Measurements from ENCODE around the gene PHKB. TPM values are rescaled to one million over a fixed set of nuclear protein-coding genes. Genes with fewer than 3 reads are reported as not detected.
A peak's percentile ranks its signal among the peaks of the same experiment; 100 is the strongest.

Gene PHKB
- total RNA-seq, 1 experiment from 2014 or later: 59.6 TPM

DNA sequence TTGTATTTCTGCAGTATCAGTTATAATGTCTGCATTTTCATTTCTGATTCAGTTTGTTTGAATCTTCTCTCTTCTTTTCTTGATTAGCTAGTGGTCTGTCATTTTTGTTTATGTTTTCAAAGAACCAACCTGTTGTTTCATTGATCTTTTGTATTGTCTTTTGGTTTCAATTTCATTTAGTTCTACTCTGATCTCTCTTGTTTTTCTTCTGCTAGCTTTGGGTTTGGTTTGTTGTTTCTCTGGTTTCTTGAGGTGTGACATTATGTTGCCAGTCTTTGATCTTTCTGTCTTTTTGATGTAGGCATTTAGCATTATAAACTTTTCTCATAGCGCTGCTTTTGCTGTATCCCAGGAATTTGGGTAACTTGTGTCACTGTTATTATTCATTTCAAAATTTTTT is 107.2 kb downstream of the PHKB start:
- DNase-seq (ENCODE audit: low spot score): no peak

DNA sequence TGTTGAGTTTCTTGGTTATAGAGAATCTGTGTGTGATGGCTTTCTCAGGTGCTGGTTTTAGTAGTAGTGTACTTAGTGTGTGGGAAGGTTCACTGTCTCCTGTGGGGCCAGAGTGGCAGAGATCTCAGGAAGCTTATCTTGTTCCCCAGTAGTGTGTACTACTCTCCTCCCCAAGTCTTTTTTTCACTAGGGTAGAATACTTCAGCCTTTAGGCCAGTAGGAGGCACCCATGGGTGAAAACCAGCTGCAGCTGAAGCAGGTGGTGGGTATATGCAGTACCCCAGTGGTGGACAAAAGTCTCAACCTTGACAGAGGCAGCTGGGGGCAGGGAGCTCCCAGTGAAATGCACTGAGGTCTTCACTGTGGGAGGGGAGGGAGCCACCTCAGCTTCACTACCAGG is 109.9 kb downstream of the PHKB start:
- no peak for DNase-seq (ENCODE audit: low spot score)

DNA sequence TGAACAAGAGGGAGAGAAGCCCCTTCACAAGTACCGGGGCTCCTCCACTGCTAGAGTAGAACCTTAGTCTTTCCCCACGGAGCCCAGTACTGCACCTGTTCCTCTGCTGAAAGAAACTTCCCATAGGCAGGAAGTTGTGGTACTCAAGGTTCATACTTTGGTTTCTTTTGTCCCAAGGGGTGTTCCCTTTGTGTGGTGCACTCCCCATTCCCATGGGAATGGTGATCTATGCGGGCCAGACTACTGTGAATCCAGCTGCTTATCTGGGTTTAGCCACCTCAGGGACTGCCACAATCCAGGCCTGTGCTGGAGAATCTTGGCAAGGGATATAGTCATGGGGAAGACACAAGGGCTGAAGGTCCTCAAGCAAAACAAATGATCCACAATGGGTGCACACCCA is 110.6 kb downstream of the PHKB start:
- no peak for DNase-seq (ENCODE audit: low spot score)

DNA sequence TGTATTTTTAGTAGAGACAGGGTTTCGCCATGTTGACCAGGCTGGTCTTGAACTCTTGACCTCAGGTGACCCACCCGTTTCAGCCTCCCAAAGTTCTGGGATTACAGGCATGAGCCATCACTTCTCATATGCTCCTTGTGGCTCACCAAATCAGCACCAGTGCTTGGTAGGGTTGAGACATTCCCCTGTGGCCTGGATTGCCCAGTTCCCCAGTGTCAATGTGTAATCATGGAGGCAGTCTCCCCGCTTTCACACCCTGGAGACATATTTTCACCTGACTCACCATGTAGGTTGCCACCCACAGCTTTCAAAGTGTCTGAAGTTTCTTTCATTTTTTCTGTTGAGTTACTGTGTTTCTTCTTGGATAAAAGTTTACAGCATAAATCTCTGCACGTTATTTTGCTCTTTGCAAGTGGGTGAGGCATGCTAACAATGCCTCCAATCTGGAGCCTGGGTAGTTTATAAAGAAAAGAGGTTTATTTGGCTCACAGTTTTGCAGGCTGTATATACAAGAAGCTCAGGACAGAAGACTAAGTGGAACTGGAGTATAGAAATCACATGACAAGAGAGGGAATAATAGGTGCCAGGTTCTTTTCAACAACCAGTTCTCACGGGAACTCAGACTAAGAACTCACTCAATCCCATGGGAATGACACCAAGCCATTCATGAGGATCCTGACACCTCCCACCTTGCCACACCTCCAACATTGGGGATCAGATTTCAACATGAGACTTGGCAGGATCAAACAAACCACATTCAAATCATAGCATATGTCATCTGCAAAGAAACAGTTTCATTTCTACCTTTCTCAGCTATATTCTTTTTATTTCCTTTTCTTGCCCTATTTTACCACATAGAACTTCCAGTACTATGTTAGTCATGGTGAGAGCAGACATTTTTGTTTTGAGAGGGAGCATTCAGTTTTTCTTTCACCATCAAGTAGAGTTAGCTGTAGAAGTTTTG is 113.2 kb downstream of the PHKB start:
- peak; percentile 46 for DNase-seq (ENCODE audit: low spot score)

DNA sequence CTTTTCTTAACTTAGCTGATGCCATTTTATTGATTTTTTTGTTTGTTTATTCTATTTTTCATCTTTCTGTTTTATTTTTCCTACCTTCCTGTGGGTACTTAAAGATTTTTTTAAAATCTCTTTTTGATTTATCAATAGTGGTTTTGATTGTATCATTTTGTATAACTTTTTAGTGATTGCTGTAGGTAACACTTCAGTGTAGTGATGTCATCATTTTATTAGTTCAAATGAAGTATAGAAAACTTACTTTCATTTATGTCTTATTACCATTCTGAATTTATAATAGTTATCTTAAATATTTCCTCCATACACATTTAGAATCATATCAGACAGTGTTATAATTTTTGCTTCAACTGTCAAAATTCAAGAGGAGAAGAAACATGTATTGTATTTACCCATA is 115.9 kb downstream of the PHKB start:
- DNase-seq (ENCODE audit: low spot score): no peak

DNA sequence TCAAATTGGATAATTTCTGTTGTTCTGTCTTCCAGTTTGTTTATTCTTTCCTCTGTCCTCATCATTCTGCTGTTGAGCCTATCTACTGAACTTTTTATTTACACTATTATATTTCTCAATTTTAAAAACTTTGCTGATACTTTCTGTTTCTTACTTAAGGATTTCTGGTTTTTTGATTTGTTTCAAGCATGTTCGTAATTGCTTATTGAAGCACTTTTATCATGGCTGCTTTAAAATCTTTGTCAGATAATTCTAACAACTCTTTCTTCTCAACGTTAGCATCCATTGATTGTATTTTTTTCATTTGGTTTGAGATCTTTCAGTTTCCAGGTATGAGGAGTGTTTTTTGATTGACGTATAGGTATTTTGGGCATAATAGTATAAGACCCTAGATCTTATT is 116.9 kb downstream of the PHKB start:
- DNase-seq (ENCODE audit: low spot score): no peak

DNA sequence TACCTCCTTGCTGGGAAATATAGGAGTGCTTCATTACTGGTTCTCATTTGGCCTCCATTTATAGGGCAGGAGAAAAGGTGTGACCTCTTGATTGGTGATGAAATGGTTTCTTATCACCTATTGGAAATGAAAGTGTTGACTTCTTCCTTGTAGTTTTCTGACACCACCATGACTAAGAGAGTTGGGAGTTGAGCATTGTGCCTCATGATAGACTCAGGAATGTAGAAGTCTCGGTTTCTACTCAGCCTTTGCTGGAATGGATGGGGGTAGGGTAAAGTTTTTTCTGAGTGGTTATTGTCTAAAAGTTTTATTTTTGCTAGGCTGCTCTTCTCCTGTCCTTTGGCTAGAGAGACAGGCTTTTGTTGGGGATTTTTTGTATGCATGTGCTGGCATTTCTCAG is 117.4 kb downstream of the PHKB start:
- DNase-seq (ENCODE audit: low spot score): no peak

DNA sequence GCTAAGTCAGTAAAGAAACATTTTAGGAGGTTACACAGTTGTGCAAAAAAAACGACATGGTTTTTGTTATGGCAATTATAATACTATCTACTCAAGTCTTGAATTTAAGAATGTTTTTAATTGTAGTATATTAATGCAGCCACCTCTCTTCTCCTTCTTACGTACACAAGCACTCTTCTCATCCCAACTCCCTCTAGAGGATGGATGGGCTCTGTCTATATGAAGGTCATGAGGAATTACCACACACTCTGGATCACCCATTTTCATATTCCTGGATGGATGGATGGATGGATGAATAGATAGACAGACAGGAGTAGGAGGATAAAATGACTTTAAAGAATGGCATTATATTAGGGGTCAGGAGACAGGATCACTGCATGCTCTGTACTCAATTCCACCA is 120.0 kb downstream of the PHKB start:
- no peak for DNase-seq (ENCODE audit: low spot score)

DNA sequence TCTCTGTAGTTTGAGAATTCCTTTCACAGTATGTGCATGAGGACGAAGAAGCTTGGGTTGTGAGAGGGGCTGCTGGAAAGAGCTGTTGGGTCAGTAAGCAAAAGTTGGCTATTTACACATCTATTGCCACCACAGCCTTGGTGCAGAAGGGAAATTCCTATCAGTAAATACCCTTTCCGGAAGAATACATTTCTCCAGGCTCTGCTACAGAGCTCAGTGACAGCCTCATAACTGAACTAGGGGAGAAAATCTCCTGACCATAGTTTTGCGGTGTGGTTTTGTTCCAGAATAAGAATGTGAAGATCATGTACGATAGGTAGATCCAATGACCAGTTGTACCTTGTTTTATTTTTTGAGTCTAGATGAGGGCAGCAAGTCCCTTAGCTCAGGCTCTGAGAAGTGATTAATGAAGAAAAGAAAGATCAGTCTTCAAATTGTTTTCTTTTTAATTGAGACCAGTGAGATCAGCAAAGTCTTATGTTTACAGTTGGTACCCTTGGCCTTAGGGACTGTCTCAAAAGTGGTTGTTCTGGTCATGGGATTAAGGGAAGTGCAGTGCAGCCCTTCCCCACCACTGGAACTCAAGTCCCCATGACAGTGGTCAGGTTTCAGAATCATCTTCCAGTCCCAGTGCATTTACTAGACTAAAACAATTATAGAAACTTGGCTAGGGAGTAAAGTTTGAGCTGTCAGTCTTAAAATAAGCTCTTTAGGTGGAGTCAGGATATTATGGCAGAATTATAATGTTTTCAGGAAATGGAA is 123.5 kb downstream of the PHKB start:
- DNase-seq (ENCODE audit: low spot score): no peak

DNA sequence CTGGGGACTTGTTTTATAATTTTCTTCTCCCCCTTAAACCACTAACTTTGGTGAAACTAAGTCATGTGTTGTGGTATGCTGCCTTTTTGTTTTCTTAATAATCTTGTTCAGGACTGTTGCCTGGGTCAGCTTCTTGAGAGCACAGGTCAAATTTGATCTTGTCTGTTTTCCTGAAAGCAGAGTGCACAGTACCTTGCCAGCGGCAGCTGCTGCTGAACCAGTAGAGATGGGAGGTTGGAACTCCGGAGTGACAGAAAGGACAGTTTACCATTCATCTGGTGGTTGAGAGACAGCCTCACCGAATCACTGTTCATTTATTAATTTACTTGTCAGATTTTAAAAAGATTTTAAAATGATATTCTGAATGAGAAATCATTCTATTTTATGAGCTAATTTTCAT is 125.0 kb downstream of the PHKB start:
- no peak for DNase-seq (ENCODE audit: low spot score)

DNA sequence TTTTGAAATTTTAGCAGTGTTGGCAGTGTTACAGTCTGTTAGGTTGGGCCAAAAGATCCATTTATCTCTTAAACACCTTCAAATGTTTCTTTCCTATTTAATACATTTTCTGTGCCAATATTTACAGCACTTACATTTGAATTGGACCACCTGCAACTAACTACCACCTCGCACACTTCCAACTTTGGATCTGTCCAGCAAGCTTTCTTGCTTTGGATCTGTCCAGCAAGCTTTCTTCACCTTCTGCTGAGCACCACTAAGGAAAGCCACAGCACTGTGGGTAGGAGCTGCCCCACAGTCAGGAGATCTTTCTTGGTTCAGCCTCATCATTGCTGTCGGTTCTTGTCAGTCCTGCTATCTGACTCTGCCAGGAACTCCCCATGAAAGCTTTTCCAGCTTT is 129.3 kb downstream of the PHKB start:
- no peak for DNase-seq (ENCODE audit: low spot score)

DNA sequence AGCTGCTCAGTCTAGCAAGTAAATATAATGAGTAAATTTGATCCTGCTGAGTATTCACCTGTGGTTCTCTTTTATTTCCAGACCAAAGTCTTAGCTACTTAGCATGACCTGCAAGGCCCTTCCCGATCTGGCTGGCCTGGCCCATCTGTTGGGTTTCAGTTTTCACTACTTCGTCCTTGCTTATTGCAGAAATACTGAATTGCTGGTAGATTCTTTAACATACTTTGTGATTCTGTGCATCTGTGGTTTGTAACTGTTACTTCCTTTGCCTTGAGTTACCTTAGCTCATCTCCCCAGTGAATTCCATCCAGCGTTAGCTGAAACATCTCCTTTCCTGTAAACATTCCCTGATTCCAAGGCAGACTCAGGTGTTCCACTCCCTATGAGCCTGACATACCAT is 131.1 kb downstream of the PHKB start:
- no peak for DNase-seq (ENCODE audit: low spot score)

DNA sequence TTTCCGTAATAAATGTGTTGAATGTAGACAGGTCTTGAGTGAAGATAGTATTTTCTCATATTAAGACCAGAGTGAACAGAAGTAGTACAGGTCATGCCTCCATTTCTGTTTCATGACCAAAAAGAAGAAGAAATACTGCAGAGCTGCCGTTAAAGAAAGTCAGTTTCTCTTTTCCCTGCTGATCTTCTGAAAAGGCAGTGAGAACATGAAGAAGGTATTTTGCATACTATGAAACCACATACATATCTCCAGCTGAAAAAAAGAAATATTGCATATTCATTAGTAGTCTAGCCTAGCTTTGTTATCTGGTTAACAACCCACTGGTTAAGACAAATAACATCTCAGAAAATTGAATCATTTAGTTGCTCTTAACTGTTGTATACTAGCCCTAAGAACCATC is 138.4 kb downstream of the PHKB start:
- DNase-seq (ENCODE audit: low spot score): no peak

DNA sequence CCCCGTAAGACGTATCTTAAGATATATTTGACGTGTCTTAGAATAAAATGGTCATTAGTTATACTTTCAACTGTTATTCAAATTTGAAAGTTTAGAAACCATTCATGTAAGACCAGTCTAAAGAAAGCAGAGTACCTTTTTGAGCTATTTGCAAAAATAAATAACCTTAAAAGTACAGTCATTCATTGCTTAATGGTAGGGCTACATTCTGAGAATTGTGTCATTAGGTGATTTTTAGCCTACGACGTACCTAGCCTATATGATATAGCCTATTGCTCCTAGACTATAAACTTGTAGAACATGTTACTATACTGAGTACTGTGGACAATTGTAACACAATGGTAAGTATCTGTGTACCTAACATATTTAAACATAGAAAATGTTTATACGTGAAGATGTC is 139.2 kb downstream of the PHKB start:
- no peak for DNase-seq (ENCODE audit: low spot score)

DNA sequence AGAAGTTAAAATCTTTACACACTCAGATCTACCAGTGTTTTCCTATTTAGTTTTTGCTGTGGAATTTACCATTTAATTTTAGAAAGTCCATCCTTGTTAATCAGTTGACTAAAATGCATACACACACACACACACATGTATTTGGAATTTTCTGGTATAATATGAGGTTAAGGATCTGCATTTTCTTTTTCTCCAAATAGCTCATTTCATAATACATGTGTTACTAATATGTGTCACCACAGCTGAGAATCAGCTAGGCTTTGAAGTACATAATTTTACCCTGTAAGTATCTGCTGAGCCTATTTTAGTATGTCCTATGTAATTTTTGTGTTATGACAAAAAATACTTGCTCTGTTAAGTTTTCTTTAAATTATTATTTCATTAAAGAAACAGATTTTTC is 143.2 kb downstream of the PHKB start:
- no peak for DNase-seq (ENCODE audit: low spot score)

DNA sequence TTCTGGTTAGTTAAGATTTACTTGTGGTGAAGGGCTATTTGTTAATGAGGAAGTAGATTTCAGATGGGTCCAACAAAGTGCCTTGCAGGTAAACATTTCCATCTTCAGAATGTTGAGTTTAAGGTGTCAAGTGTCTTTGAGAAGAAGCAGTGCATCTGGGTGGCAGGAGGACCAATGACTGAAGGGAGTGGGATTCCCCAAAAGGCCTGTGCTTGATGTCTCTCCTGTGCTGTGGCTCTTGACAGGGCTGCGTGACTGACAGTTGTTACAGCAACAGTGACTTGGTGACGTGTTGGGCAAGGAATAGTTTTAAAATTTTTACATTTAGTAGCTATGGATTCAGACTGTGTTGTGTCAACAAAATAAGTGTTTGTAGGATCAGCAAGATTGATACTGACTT is 149.9 kb downstream of the PHKB start:
- no peak for DNase-seq (ENCODE audit: low spot score)

DNA sequence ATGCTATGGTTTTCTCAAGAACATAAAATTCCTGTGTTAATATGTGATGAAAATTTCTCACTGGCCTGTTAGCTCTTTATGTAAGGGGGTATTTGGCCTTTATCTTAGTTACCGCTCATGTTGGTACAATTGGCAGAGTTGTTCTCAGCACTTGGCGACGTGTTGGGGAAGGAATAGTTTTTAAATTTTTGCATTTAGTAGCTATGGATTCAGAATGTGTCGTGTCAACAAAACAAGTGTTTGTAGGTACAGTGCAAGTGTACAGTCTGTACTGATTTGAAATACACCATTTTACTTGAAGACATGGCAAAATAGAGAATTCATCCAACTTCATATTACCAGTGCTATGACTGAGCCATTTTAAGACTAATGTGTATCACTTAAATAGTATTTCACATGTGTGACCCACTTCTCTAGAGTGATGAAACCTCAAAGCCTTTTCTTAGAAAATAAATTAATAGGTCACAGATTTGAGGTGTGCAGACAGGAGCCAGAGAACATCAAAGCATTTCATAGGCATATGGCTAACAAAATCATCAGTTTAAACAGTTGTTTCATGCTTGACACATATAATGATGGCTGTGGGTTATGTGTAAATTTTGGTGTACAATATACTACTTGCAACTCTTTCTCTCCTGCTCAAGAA is 150.8 kb downstream of the PHKB start:
- DNase-seq (ENCODE audit: low spot score): no peak

DNA sequence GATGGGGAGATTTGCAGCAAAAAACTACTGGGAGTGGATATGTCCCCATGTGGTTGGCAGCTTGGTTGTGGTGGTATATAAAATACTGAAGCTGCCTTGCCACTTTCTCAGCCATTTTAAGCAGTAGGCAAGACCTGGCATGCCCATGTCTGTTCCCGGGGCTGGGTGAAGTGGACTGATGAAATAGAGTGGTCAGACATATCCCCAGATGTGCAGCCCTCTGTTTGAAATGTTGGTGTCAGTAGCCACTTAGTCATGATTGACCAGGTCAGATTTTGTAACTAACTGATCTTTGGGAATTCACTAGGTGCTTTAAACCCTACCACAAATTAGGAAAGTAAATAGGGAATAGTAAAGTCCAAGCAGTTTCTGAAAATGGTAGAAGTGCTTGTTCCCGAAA is 151.6 kb downstream of the PHKB start:
- no peak for DNase-seq (ENCODE audit: low spot score)

DNA sequence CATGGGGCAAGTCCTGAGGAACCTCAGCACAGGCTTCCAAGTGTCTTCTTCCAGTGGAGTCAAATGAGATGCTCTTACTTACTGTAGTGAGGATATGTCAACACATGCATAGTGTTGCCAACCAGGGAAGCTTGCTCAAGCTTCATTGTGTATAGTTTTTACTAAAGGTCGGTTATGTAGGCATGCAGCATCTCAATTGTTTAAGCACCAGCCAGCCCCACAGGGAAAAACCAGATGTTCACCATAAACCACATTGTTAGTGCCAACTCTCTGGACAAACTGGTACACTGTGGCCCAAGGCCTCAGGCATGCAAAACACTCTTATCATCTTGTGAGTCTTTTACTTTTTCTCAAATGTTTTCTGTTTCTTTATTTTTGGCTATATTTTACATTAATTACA is 152.1 kb downstream of the PHKB start:
- no peak for DNase-seq (ENCODE audit: low spot score)

DNA sequence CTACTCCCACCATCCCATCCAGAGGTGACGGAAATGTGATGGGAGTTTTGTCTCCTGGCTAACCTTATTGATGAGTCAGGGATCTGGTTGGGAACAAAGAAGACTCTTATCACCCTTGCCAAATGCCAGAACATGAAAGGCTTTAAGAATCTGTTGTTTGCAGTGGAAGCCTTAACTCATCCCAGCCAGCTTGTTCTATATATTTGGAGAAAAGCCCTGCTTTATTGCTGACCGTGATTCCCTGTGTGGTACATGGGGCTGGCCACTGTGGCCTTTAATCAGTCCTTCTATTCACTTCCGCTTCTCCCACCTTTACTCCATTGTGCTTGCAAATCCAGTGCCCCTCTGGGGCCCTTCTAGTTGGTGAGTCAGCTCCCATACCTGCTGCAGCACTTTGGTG is 156.6 kb downstream of the PHKB start:
- no peak for DNase-seq (ENCODE audit: low spot score)

DNA sequence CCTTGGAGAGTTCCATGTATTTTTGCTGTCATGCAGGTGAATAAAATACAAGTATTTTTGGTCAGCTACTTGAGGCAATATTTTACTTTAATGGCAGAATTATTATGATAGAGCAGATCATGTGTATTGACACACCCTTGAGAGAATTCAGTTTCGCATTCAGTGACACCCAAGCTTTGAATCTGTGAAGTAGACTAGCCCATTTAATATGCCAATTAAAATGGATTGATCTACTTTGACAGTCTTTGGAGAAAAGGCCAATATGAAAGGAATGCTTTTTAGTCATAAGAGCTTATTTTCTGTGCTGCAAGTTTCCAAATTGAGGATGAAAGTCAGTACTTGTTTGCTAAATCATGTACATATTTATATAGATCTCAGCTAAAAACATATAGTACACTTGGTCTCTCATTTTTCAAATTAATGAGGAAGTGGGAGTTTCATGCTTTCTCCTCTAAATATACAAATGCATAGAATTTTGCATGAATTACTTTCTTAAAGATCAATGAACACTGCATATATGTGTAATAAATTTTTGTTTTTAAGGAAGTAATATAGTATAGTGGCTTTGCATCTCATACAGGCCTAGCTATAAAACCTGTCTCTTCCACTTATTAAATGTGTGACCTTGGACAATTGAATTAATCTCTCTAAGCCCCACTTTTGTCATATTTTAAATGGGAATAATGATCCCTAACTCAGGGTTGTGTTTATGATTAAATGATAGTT is 161.5 kb downstream of the PHKB start:
- no peak for DNase-seq (ENCODE audit: low spot score)

DNA sequence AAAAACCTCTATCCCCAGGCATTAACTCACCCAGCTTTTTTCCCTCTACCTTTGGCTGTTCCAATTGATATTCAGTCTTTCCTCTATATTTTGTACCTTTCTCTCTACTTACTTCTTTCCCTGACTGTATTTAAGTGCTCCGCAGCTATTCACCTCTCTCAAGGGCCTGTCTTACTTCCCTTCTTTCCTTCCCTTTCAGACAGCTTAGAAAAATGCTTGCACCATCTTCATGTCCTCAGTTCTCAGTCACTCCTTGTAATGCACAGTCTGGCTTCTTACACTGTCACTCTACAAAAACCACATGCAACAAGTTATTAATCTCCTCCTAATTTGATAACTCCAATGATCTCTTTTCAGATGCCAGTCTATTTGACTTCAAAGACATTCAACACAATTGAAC is 163.4 kb downstream of the PHKB start:
- no peak for DNase-seq (ENCODE audit: low spot score)
